HepG2 (cell line): ENCODE measurements around the gene TCF25. TPM values are rescaled to one million over a fixed set of nuclear protein-coding genes. Genes with fewer than 3 reads are reported as not detected.
A peak's percentile ranks its signal among the peaks of the same experiment; 100 is the strongest.

Experiments
- ARNT2 ChIP-seq: sonication (generic); formaldehyde crosslinking; IDR thresholded peaks from 2 replicates; pipeline ENCODE4 v1.8.0; 2022; ENCODE audit warnings: mild to moderate bottlenecking, low read depth, missing genetic modification reagents, moderate library complexity
- HNRNPH1 ChIP-seq: fragments of 200-400 bp; formaldehyde crosslinking; optimal IDR thresholded peaks from 2 replicates; pipeline ENCODE3; 2017; ENCODE audit warnings: mild to moderate bottlenecking, low read depth, low read length
- HNRNPLL ChIP-seq: fragments of 200-400 bp; formaldehyde crosslinking; IDR thresholded peaks from 2 replicates; pipeline ENCODE4 v1.6.1; 2017; ENCODE audit warnings: mild to moderate bottlenecking, low read depth, low read length; ENCODE audit not compliant: poor library complexity, severe bottlenecking
- KDM5A ChIP-seq: fragments of 200-600 bp; sonication (generic); IDR thresholded peaks from 2 replicates; pipeline ENCODE4 v1.7.0; 2018; ENCODE audit warnings: antibody characterized with exemption, mild to moderate bottlenecking, low read length, borderline replicate concordance
- MBD4 ChIP-seq: IDR thresholded peaks from 2 replicates; pipeline ENCODE4 v1.6.1; 2012; ENCODE audit warnings: low read length, inconsistent platforms, borderline replicate concordance
- PPARG ChIP-seq: conservative IDR thresholded peaks from 2 replicates; pipeline ENCODE4 v1.6.1; 2016; ENCODE audit warnings: missing biosample characterization, missing genetic modification reagents
- PRPF4 ChIP-seq: fragments of 200-400 bp; formaldehyde crosslinking; IDR thresholded peaks from 2 replicates; pipeline ENCODE4 v1.6.1; 2016; ENCODE audit warnings: low read length, low read depth; ENCODE audit not compliant: poor library complexity, severe bottlenecking
- ZHX2 ChIP-seq, 2 experiments: sonication (generic) in 1 of 2; formaldehyde crosslinking in 1 of 2; IDR thresholded peaks; 2 replicates each; pipeline versions ENCODE4 v1.6.1 to v1.9.0; 2014 to 2022; ENCODE audit warnings: antibody characterized with exemption in 1 of 2, borderline replicate concordance in 1 of 2, inconsistent platforms in 1 of 2, low read depth in 1 of 2, missing genetic modification reagents in 1 of 2
- ZNF367 ChIP-seq: sonication (generic); formaldehyde crosslinking; IDR thresholded peaks from 2 replicates; pipeline ENCODE4 v1.4.0; 2020; ENCODE audit warnings: missing genetic modification reagents, borderline replicate concordance
- ZNF776 ChIP-seq: sonication (generic); formaldehyde crosslinking; IDR thresholded peaks from 2 replicates; pipeline ENCODE4 v1.4.0; 2020; ENCODE audit warnings: mild to moderate bottlenecking, missing genetic modification reagents
- ZNF781 ChIP-seq: sonication (generic); formaldehyde crosslinking; IDR thresholded peaks from 2 replicates; pipeline ENCODE4 v1.5.1; 2020; ENCODE audit warnings: borderline replicate concordance, mild to moderate bottlenecking, missing genetic modification reagents; ENCODE audit errors: not compliant biosample characterization
- ZXDC ChIP-seq: sonication (generic); formaldehyde crosslinking; IDR thresholded peaks from 2 replicates; pipeline ENCODE4 v1.5.0; 2020; ENCODE audit warnings: mild to moderate bottlenecking, missing genetic modification reagents
- polyA plus RNA-seq, 8 experiments: library from polyadenylated mRNA; depleted of rRNA in 3 of 8; stranded (reverse) in 7 of 8; unstranded in 1 of 8; fragments of >200 nt; fragmentation: Illumina TruSeq in 4 of 8; extraction: Trizol in 4 of 8; gene quantifications; 2 replicates each; pipeline versions ENCODE4 v1.2.1 to v1.2.3, GENCODE V29; 2011 to 2016; ENCODE audit warnings: low read depth in 4 of 8, missing spikeins in 1 of 8, mixed read lengths in 1 of 8; ENCODE audit not compliant: insufficient read depth in 1 of 8
- total RNA-seq, 5 experiments: library from RNA; depleted of rRNA; stranded (reverse); fragments of >200 nt; fragmentation: Illumina TruSeq; extraction: Trizol; gene quantifications; 2 replicates each; pipeline ENCODE4 v1.2.3, GENCODE V29; 2016; ENCODE audit warnings: low read depth in 1 of 5
- TF ChIP-seq, protein P1 (sequence below): sonication (generic); formaldehyde crosslinking; IDR thresholded peaks from 2 replicates; pipeline ENCODE4 v1.8.1; 2023; ENCODE audit warnings: mild to moderate bottlenecking, inconsistent platforms, moderate library complexity, missing genetic modification reagents, borderline replicate concordance
- TF ChIP-seq, protein P2 (sequence below): conservative IDR thresholded peaks from 2 replicates; pipeline ENCODE4 v1.6.1; 2018; ENCODE audit warnings: missing genetic modification reagents

The TCF25 gene
- total and polyA plus RNA-seq, 2 of the 13 experiments (the other 11 are each of a cell fraction or from before 2014, with no cell fraction given) = 138 to 206 TPM

GRCh38 chr16:89829630-89830437 lies 43.6 kb upstream of the TCF25 start (continued):
- TF ChIP-seq ZHX2 (IDR thresholded peaks at IDR 0.05; ENCODE audit: low read depth) = no peak
- no peak for TF ChIP-seq ZHX2 (CRISPR knock-in tag; IDR thresholded peaks at IDR 0.05; ENCODE audit: borderline replicate concordance)
- no peak for TF ChIP-seq ZNF781 (CRISPR knock-in tag)
- TF ChIP-seq, protein P1, sequence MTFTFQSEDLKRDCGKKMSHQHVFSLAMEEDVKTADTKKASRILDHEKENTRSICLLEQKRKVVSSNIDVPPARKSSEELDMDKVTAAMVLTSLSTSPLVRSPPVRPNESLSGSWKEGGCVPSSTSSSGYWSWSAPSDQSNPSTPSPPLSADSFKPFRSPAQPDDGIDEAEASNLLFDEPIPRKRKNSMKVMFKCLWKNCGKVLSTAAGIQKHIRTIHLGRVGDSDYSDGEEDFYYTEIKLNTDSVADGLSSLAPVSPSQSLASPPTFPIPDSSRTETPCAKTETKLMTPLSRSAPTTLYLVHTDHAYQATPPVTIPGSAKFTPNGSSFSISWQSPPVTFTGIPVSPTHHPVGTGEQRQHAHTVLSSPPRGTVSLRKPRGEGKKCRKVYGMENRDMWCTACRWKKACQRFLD (CRISPR knock-in tag) = no peak
- no peak for TF ChIP-seq MBD4
- TF ChIP-seq HNRNPH1 = no peak
- TF ChIP-seq, protein P2, sequence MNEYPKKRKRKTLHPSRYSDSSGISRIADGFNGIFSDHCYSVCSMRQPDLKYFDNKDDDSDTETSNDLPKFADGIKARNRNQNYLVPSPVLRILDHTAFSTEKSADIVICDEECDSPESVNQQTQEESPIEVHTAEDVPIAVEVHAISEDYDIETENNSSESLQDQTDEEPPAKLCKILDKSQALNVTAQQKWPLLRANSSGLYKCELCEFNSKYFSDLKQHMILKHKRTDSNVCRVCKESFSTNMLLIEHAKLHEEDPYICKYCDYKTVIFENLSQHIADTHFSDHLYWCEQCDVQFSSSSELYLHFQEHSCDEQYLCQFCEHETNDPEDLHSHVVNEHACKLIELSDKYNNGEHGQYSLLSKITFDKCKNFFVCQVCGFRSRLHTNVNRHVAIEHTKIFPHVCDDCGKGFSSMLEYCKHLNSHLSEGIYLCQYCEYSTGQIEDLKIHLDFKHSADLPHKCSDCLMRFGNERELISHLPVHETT (CRISPR knock-in tag) = no peak
- TF ChIP-seq ZXDC (CRISPR knock-in tag) = no peak
- TF ChIP-seq ZNF776 (CRISPR knock-in tag) = no peak
- no peak for TF ChIP-seq ARNT2
- TF ChIP-seq HNRNPLL = peak; percentile 37
- no peak for TF ChIP-seq KDM5A
- TF ChIP-seq ZNF367 = no peak
- TF ChIP-seq PPARG = peak; percentile 87
- TF ChIP-seq PRPF4 = no peak
